HuH-7 (cell line): ENCODE data around the gene XKR8.

Experiments
- DNase-seq: peaks from one replicate; pipeline ENCODE4 v3.0.0; 2011; ENCODE audit warnings: low spot score

XKR8 gene, protein sequence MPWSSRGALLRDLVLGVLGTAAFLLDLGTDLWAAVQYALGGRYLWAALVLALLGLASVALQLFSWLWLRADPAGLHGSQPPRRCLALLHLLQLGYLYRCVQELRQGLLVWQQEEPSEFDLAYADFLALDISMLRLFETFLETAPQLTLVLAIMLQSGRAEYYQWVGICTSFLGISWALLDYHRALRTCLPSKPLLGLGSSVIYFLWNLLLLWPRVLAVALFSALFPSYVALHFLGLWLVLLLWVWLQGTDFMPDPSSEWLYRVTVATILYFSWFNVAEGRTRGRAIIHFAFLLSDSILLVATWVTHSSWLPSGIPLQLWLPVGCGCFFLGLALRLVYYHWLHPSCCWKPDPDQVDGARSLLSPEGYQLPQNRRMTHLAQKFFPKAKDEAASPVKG

DNA sequence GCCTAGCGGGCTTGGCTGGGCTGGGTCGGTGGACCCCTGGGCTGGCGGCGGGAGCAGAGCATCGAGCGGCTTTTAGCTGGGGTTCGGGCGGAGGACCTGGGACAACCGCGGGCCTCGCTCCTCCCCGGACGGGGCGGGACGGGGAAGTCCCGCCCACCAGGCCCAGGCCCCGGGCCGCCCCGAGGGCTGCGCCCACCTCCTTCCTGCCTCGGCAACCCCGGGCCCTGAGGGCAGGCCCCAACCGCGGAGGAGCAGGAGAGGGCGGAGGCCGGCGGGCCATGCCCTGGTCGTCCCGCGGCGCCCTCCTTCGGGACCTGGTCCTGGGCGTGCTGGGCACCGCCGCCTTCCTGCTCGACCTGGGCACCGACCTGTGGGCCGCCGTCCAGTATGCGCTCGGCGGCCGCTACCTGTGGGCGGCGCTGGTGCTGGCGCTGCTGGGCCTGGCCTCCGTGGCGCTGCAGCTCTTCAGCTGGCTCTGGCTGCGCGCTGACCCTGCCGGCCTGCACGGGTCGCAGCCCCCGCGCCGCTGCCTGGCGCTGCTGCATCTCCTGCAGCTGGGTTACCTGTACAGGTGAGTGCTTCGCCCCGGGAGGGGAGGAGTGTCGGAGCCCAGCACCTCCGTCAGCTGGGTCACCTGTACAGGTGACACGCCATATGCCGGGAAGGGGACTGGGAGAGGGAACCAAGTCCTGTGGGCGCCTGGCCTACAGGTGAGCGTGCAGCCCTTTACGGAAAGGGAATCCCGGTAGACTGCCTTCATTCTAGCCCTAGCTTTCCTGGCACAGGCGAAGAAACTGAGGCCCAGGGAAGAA, at the start of gene XKR8:
Gene XKR8 (plus strand): TSS at position 182 of the 812 bp plus-strand sequence. CDS start 97 bp downstream, at position 279.
- peak; percentile 92 for DNase-seq

DNA sequence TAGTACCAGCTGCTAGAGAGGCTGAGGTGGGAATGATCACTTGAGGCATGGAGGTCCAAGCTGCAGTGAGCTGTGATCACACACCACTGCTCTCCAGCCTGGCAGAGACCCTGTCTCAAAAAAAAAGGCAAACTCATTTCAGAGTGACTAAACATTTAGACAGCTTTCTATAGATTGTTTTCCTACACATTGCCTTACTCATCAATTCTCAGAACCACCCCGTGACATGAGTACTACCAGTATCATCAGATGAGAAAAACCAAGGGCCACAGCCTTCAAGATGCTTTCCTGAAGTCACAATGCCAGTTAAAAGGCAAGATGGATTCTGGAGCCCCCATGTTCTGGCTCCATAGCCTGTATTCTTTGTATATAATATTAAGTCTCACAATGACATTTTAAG, 47.3 kb upstream of the XKR8 start:
- DNase-seq = no peak

DNA sequence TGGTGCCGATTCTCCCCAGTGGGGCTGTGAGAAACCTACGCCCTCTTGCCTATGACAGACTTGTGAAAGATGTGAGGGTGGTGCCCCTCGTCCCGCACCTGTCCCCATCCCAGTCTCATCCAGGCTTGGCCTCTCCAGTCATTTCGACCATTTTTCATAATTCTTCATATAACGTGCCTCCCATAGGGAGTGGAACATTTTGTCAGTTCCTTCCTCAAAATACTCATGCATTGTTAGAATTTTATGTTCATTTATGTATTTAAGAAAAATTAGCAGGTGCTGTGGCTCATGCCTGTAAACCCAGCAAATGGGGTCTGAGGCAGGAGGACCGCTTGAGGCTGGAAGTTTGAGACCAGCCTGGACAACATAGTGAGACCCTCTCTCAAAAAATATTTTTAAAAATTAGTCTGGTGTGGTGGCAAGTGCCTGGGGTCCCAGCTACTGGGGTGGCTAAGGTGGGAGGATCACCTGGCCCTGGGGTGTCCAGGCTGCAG, 44.6 kb upstream of the XKR8 start:
- DNase-seq = no peak

DNA sequence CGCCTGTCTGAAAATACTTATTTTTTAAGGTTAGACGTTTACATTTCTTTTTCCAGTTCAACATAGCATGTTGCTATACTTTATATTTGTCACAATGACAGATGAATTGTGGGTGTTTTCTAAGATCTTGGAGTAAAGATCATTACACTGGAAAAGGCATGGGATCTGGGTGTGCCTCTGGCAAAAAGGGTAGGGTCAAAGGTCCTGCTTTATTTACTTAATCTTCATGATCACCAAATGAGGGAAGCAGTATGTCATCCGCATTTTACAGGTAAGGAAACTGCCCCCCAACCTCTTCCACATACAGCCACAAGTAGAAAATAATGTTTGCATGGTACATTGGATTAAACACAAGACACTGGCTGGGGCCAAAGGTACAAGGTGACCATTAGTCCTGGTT, 37.5 kb upstream of the XKR8 start:
- DNase-seq = no peak

DNA sequence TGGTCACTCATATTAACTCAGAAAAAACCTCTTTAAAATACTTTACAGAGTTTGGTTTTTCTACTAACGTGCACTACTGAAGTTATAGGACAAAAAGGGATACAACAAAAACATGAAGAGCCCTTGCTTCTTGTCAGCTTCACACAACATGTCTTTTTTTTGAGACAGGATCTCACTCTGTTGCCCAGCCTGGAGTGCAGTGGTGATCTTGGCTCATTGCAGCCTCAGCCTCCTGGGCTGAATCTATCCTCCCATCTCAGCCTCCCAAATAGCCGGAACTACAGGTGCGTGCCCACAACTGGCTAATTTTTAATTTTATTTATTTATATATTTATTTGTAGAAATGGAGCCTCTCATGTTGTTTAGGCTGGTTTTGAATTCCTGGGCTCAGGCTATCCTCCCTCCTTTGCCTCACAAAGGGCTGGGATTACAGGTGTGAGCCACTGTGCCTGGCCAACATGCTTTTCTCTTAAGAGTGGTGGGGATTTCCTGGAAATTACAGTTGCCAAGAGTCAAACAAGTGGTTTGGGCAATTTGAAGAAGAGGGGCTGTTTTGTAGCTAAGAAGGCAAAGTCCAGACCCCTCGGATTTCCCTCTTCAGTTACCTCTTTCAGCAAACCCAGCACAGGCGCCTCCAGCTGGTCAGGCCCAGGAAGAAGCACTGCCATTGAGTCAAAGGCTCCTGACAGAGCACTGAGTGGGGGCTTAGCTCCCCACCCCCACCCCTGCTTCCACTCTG, 31.4 kb upstream of the XKR8 start:
- no peak for DNase-seq

DNA sequence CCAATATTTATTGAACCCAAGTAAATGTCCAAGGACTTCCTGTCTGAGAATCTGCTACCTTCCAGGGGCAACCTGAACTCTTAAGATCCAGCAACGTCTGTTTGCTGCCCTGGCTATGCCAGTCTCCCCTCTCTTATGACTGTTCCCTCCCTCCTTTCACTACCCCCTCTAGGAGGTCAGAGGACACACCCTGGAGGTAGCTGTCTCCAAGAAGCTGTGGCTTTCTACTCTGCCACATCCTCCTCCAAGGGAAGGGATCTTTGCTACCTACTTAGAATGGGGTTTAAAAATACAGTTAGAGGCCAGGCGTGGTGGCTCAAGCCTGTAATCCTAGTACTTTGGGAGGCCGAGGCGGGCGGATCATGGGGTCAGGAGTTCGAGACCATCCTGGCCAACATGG, 28.6 kb upstream of the XKR8 start:
- no peak for DNase-seq

DNA sequence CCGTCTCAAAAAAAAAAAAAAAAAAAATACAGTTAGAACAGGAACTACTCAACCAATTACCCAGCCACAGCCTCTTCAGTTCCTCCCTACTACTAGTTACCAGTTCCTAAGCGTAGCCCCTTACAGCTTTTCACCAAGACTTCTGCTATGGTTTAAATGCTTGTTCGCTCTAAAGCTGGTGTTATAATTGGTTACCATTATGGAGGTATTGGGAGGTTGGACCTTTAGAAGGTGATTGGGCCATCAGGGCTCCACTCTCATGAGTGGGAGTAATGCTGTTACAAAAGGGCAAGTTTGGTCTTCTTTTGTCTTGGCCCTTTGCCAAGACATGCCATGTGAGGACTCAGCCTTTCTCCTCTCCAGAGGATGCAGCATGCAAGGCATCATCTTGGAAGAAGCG, 28.0 kb upstream of the XKR8 start:
- no peak for DNase-seq

DNA sequence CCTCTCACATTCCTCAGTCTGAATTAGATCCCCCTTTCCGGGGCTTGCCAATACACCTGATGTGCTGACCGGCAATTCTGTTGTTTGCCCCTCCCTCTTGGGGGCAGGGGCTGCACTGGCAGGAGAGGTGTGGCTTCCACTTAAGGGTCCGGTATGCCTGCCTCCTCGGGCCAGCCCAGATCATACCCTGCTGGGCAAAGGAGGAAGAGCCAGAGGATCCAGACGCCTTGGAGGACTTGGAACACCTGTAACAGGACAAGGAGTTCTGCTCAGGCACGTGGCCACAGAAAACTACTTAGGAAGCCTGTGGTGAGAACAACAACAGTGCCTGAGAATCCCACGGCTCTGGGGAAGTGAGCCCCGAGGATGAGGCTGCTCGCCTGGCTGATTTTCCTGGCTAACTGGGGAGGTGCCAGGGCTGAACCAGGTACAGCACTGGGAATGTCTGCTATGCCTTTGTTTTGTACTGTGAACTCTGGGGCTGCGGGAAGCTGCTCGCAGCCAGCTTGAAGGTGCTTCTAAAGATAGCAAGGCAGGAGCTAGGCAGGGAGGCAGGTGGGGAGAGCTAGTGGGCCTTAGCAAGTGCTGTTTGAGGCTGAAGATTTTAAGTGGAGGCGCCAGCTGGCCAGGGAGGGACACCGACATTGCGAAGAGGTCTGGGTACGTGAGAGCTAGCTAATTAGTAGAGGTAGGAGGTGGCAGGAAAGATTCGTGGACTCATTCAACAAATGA, 24.8 kb upstream of the XKR8 start, which contains the start of gene SMPDL3B:
Gene SMPDL3B (plus strand): TSS at position 183 of the 732 bp plus-strand sequence. CDS start 184 bp downstream, at position 367.
- peak; percentile 48 for DNase-seq

DNA sequence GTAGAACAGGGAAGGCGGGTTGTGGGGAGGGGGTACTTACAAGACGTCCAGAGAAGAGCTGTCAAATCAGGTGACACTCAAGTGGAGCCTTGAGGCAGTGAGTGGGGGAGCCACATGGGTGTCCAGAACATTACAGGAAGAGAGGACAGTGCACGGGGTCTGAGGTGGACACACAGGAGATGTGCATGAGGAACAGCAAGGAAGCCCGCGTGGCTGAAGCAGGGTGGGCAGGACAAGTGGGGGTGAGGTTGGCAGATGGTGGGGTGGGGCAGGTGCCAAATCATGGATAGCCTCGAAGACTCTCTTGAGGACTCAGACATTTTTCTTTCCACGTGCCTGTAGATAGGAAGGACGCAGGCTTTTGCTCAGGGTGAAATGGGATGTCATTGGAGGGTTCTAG, 24.1 kb upstream of the XKR8 start:
- no peak for DNase-seq

DNA sequence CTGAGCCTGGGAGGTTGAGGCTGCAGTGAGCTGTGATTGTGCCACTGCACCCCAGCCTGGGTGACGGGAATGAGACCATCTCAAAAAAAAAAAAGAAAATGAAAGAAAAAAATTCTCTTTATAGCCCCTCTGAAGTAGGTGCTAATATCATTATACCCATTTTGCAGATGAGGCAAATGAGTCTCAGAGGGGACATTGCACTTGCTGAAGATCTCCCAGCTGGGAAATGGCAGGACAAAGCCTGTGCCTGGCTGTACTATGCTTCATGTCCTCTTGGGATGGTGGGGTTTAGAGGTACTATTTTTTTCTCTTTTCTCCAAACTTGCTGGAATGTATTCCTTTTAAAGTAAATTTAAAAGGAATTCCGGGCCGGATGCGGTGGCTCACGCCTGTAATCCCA, 23.4 kb upstream of the XKR8 start:
- DNase-seq = no peak

DNA sequence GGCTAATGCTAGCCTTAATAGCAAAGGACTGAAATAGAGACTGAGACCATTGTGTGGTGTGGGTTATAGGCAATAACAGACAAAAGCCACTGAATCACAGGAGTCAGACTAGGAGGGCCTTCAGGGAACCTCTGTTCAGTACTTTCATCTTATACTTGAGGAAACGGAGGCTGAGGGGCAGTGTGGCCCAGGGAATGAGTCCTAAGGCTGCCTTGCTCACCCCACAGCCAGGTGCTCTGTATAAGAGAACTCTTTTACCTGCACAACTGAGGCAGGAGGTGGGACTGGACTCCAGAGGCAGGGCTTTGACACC, 22.3 kb upstream of the XKR8 start:
- DNase-seq = no peak

DNA sequence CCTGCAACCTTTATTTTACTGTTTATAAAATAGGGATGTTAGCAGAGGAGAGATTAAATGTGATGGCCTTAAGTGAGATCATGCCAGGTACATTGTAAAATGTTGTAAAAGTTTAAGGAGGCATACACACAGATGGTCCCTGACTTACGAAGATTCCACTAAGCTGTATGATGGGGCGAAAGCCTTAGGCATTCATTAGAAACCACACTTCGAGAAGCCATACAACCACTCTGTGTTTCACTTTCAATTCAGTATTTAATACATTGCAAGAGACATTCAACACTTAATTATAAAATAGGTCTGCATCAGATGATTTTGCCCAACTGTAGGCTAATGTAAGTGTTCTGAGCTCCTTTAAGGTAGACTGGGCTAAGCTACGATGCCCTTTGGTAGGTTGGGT, 21.3 kb upstream of the XKR8 start:
- no peak for DNase-seq

DNA sequence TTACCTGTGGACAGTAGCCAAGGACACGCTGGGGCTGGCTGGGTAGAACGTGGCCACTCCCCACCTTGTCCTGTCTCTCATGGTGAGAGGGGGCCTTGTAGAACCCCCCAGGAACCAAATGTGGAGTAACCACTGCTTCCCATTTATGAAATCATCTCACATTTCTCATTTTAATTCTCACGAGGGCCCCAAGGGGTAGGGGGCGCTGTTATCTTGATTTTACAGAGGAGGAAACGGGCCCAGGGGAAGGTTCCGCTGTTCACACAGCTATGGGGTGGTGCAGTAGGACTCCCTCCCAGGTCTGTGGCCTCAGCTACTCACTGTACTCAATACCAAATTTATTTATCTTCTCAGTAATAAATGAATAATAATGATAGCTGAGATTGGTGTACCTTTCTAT, 19.5 kb upstream of the XKR8 start:
- peak; percentile 42 for DNase-seq

DNA sequence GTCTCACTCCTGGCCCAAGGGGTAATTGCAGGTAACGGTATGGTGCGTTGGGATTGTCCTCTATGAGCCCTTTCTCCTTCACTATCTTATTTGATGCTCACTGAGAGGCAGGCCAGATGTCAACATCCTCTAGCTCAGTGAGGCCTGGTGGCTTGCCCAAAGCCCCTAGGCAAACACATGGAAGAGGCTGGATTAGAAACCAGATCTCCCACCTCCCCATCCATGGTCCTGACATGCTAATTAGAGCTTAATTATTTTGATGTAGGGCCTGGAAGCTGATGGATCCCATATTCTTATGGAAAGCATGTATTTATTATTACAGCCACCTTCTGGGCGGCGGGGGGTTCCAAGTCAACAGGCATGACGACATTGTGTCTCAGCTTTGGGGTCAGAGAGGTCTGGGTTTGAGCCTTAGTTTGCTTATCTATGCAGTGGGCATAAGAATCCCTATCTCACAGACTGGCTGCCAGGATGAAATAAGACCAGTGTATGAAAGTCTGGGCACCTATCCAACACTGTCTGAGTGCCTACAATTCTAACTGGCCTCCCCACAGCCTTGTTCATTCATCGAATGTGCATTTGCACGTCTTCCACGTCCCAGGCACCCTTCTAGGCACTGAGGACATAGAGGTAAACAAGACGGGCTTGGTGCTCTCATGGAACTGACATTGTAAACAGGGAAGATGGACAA, 18.8 kb upstream of the XKR8 start:
- DNase-seq = no peak

DNA sequence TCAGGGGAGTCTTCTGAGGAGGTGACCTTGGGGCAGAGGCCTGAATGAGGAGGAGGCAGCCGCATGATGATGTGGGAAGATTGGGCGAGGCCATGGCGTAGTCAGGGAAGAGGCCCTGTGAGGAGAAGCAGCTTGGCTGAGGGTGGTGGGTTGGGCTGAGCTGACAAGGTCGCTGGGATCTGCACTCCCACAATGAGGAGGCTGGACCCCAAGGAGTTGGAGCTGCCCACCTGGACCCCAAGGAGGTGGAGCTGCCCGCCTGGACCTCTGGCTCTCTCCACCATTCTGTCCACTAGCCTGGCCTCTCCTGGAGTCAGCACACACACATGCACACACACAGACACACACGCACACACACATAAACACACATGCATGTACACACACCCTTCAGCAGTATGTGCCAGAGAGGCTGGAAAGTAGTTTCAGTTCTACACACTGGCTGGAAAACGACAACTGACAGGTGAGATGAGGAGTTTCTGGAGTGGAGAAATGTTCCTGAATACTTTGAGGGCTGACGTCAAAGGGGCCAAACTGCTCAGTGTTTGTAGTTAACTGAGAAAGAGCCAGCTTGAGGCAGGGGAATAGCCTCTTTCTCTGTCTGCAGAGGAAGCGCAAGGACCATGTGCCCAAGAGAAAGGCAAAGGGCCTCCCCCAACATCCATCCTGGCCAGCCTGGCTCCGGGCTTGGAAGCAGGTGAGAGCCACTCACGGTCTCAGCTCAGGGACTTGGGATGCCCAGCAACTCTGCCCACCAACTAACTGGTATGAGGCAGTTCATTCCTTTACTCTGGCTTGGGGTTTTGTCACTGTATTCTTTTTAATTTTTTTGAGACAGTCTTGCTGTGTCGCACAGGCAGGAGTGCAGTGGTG, 17.9 kb upstream of the XKR8 start:
- DNase-seq = no peak

DNA sequence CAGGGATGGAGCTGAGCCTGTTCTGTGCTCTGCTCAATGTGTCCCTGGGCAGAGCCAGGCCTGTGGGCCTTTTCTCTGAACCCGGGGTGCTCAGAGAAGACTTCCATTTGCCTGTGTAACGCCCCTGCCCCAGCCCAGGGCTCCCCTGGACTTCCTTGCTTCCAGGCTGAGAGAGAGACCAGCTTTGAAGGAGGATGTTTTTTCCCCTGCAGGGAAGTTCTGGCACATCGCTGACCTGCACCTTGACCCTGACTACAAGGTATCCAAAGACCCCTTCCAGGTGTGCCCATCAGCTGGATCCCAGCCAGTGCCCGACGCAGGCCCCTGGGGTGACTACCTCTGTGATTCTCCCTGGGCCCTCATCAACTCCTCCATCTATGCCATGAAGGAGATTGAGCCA, 14.8 kb upstream of the XKR8 start:
- no peak for DNase-seq

DNA sequence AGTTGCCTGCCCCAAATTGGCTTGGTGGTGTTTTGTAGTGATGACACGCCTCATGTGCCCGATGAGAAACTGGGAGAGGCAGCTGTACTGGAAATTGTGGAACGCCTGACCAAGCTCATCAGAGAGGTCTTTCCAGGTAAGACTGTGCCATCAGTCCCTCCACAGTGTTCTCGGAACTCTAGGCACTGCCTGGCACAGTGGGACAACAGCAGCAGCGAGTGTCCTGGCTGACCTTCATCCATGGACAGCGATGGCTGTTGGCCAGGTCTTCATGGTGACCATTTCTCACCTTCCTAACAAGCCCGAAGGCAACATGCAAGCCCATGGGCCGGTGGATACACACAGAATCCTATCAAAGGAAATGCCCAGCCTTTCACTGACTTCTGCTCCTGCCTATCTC, 10.7 kb upstream of the XKR8 start:
- DNase-seq = no peak

DNA sequence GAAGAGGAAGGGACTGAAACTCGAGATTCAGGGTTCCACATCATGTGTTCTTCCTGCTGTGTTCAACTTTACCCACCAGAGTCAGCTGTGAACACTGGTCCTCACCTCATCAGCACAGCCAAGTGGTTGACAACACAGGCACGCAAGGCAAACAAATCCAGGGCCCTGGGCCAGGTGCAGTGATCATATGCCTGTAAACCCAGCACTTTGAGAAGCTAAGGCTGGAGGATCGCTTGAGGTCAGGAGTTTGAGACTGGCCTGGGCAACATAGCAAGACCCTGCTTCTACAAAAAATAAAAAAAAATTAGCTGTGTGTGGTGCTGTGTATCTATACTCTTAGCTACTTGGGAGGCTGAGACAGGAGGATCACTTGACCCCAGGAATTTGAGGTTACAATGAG, 8.4 kb upstream of the XKR8 start:
- DNase-seq = no peak

DNA sequence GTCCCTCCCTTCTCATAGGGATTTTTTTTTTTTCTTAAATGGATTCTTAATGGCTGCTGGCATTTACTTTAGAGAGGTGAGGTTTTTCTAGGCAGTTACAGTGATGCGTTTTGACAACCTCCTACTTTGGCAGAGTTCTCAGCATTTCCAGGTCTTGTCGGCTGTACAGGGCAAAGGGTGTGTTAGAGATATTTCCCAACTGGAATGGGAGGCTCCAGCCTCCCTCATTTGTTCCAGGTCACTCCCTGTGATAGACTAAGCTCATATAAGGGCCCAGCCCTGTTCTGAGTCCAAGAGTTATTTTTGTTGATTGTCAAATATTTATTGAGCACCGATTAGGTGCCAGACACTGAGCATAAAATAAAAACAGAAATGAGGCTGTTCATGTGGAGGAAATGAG, 7.6 kb upstream of the XKR8 start:
- DNase-seq = no peak

DNA sequence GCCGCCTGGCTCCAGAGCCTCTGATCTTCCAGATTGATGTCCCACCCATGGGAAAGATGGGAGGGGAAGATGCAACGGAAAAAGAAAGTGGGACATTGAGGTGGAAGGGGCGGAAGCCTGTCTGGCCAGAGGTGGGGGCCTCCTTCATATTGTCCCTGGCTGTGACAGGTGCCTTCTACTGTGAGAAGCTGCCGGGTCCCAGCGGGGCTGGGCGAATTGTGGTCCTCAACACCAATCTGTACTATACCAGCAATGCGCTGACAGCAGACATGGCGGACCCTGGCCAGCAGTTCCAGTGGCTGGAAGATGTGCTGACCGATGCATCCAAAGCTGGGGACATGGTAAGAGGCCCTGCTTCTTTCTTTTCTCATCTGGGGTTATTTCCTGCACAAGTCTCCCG, 5.6 kb upstream of the XKR8 start:
- no peak for DNase-seq
